SU-DHL-6 (cell line): Measurements from ENCODE around the gene P2RX6.
"Not testable (repeated sequence)": the region's sequence is repeated elsewhere in the genome, so short reads cannot be mapped to it uniquely, and the experiment has no call there.

ENCODE experiments used
- H2AFZ ChIP-seq: fragments of 200-600 bp; sonication (generic); 2 replicates; pipeline ENCODE4 v1.6.1; 2014; ENCODE audit warnings: low read depth, mild to moderate bottlenecking, moderate library complexity, mixed read lengths, antibody characterized with exemption, low read length; ENCODE audit not compliant: severe bottlenecking
- H3F3A ChIP-seq: fragments of 200-600 bp; shearing (Covaris generic); 2 replicates; pipeline ENCODE4 v1.6.0; 2016; ENCODE audit warnings: antibody characterized with exemption, mild to moderate bottlenecking; ENCODE audit not compliant: insufficient read depth
- H3K27ac ChIP-seq: fragments of 200-600 bp; sonication (generic); 2 replicates; pipeline ENCODE4 v1.5.1; 2016; ENCODE audit warnings: low read depth, mild to moderate bottlenecking, low read length, moderate library complexity, mixed read lengths
- H3K27me3 ChIP-seq: fragments of 200-600 bp; sonication (generic), shearing (Covaris generic); 2 replicates; pipeline ENCODE4 v1.6.0; 2014; ENCODE audit warnings: mild to moderate bottlenecking, low read length
- H3K36me3 ChIP-seq: fragments of 200-600 bp; sonication (generic); 2 replicates; pipeline ENCODE4 v1.6.1; 2014; ENCODE audit warnings: mild to moderate bottlenecking, low read length, mixed read lengths
- H3K4me2 ChIP-seq: fragments of 300-600, 200-600 bp; shearing (Covaris generic), sonication (generic); 2 replicates; pipeline ENCODE4 v1.6.0; 2014; ENCODE audit warnings: low read length, low read depth, mild to moderate bottlenecking; ENCODE audit not compliant: poor library complexity, severe bottlenecking
- H3K4me3 ChIP-seq: fragments of 200-600 bp; sonication (generic); 2 replicates; pipeline ENCODE4 v1.5.1; 2014; ENCODE audit warnings: antibody characterized with exemption, low read length, mild to moderate bottlenecking, mixed read lengths; ENCODE audit not compliant: insufficient read depth, poor library complexity, severe bottlenecking
- H3K79me2 ChIP-seq: fragments of 200-600 bp; sonication (generic); 2 replicates; pipeline ENCODE4 v1.6.1; 2014; ENCODE audit warnings: mild to moderate bottlenecking, low read length, moderate library complexity; ENCODE audit not compliant: insufficient read depth
- H3K9ac ChIP-seq: fragments of 200-600 bp; sonication (generic); 2 replicates; pipeline ENCODE4 v1.7.0; 2014; ENCODE audit warnings: mild to moderate bottlenecking, low read length
- H3K9me2 ChIP-seq: fragments of 200-600 bp; sonication (generic); replicated peaks from 2 replicates; pipeline ENCODE4 v1.6.1; 2014; ENCODE audit warnings: low read length; ENCODE audit not compliant: insufficient read depth
- H3K9me3 ChIP-seq: fragments of 200-600 bp; sonication (generic); 2 replicates; pipeline ENCODE4 v1.6.1; 2014; ENCODE audit warnings: low read length, mixed read lengths; ENCODE audit not compliant: insufficient read depth
- H4K20me1 ChIP-seq: fragments of 200-600 bp; sonication (generic); 2 replicates; pipeline ENCODE4 v1.6.1; 2014; ENCODE audit warnings: low read depth, mild to moderate bottlenecking, antibody characterized with exemption, low read length, moderate library complexity, mixed read lengths
- CTCF ChIP-seq: fragments of 200-600 bp; sonication (generic); IDR thresholded peaks from one replicate; pipeline ENCODE4 v1.5.1; 2017; ENCODE audit warnings: antibody characterized with exemption, mild to moderate bottlenecking, low read length, moderate library complexity; ENCODE audit not compliant: insufficient read depth, poor library complexity, severe bottlenecking
- EZH2phosphoT487 ChIP-seq: fragments of 200-600 bp; sonication (generic), shearing (Covaris generic); conservative IDR thresholded peaks from 2 replicates; pipeline ENCODE4 v1.6.1; 2018; ENCODE audit warnings: mild to moderate bottlenecking, antibody characterized with exemption, low read length, moderate library complexity, mixed read lengths

Gene P2RX6

GRCh38 chr22:21033895-21034294 lies 18.9 kb downstream of the P2RX6 start:
- no peaks in the 10 kb centered on the region for H3K9me2 ChIP-seq
- H3K9ac ChIP-seq = no peak overlapping the region
- no peak overlapping the region for H2AFZ ChIP-seq
- TF ChIP-seq CTCF (no peak), EZH2phosphoT487 (no peak)
- H3K79me2 ChIP-seq = no peaks in the 10 kb centered on the region
- no peaks in the 10 kb centered on the region for H3K36me3 ChIP-seq
- no peaks in the 10 kb centered on the region for H3K27me3 ChIP-seq
- no peaks in the 10 kb centered on the region for H3F3A ChIP-seq
- H3K9me3 ChIP-seq = no peaks in the 10 kb centered on the region
- no peak overlapping the region for H3K27ac ChIP-seq
- no peaks in the 10 kb centered on the region for H4K20me1 ChIP-seq
- no peak overlapping the region for H3K4me3 ChIP-seq
- no peak overlapping the region for H3K4me2 ChIP-seq

- TF ChIP-seq CTCF = no peak
- TF ChIP-seq EZH2phosphoT487 = no peak
- Histone ChIP-seq H4K20me1 (no peaks in the 10 kb centered on the region), H3K27me3 (no peaks in the 10 kb centered on the region), H3K79me2 (no peaks in the 10 kb centered on the region), H3K27ac (no peak overlapping the region), H3K9me3 (no peaks in the 10 kb centered on the region), H3K9me2 (no peaks in the 10 kb centered on the region), H3K36me3 (no peaks in the 10 kb centered on the region), H2AFZ (no peak overlapping the region), H3K4me2 (no peak overlapping the region), H3K4me3 (no peak overlapping the region), H3F3A (no peaks in the 10 kb centered on the region), H3K9ac (no peak overlapping the region)
Measured at GRCh38 chr22:21034989-21035388, 20.0 kb downstream of the P2RX6 start.

GRCh38 chr22:21038405-21038804 lies 23.4 kb downstream of the P2RX6 start:
- Histone ChIP-seq H3K9me2 (no peaks in the 10 kb centered on the region), H2AFZ (no peak overlapping the region), H3K9ac (no peak overlapping the region), H3K79me2 (no peaks in the 10 kb centered on the region), H3K4me2 (no peak overlapping the region), H4K20me1 (no peaks in the 10 kb centered on the region), H3F3A (no peaks in the 10 kb centered on the region), H3K9me3 (no peaks in the 10 kb centered on the region), H3K4me3 (no peak overlapping the region), H3K27me3 (no peaks in the 10 kb centered on the region), H3K27ac (no peak overlapping the region), H3K36me3 (no peaks in the 10 kb centered on the region)
- no peak for TF ChIP-seq EZH2phosphoT487
- TF ChIP-seq CTCF = no peak

GRCh38 chr22:21039158-21039557 lies 24.2 kb downstream of the P2RX6 start:
- H4K20me1 ChIP-seq, H3K36me3 ChIP-seq, H3K27me3 ChIP-seq, H3K27ac ChIP-seq, H2AFZ ChIP-seq, H3K9me2 ChIP-seq, H3K79me2 ChIP-seq, H3F3A ChIP-seq, H3K9ac ChIP-seq, H3K9me3 ChIP-seq, H3K4me2 ChIP-seq, H3K4me3 ChIP-seq: not testable (repeated sequence)
